DMS53 (cell line): ENCODE measurements around the gene LRRC74B.
"Not testable (repeated sequence)": the region's sequence is repeated elsewhere in the genome, so short reads cannot be mapped to it uniquely, and the experiment has no call there.

Experiments used
- DNase-seq: peaks from one replicate; lab custom pipeline; 2025; lab: John Stamatoyannopoulos, UW

LRRC74B gene

GRCh38 chr22:21054714-21055563 lies 9.2 kb downstream of the LRRC74B start:
- no peak for DNase-seq

- no peak for DNase-seq
Measured at GRCh38 chr22:21055564-21055834, 9.8 kb downstream of the LRRC74B start.

- DNase-seq: no peak
Measured at GRCh38 chr22:21055880-21056319, 10.2 kb downstream of the LRRC74B start.

- DNase-seq: not testable (repeated sequence)
Measured at GRCh38 chr22:21060363-21060762, 14.6 kb downstream of the LRRC74B start.

GRCh38 chr22:21061660-21062321 lies 16.0 kb downstream of the LRRC74B start:
- not testable (repeated sequence) for DNase-seq

GRCh38 chr22:21064425-21064824 lies 18.7 kb downstream of the LRRC74B start:
- DNase-seq: not testable (repeated sequence)

GRCh38 chr22:21064917-21065864 lies 19.4 kb downstream of the LRRC74B start:
- no peak for DNase-seq

GRCh38 chr22:21067075-21067900 lies 21.5 kb downstream of the LRRC74B start:
- DNase-seq: no peak

GRCh38 chr22:21067901-21068680 lies 22.3 kb downstream of the LRRC74B start:
- DNase-seq: no peak

GRCh38 chr22:21068681-21069276 lies 23.0 kb downstream of the LRRC74B start:
- no peak for DNase-seq

- DNase-seq: no peak
Measured at GRCh38 chr22:21069375-21069774, 23.6 kb downstream of the LRRC74B start.

GRCh38 chr22:21070690-21071615 lies 25.2 kb downstream of the LRRC74B start:
- no peak for DNase-seq

GRCh38 chr22:21071796-21072195 lies 26.1 kb downstream of the LRRC74B start:
- not testable (repeated sequence) for DNase-seq

- DNase-seq: no peak
Measured at GRCh38 chr22:21073023-21073422, 27.3 kb downstream of the LRRC74B start.

GRCh38 chr22:21073482-21073881 lies 27.7 kb downstream of the LRRC74B start:
- DNase-seq: no peak

- no peak for DNase-seq
Measured at GRCh38 chr22:21074102-21074715, 28.5 kb downstream of the LRRC74B start.

GRCh38 chr22:21075516-21076138 lies 29.9 kb downstream of the LRRC74B start:
- DNase-seq: no peak

GRCh38 chr22:21076912-21077625 lies 31.3 kb downstream of the LRRC74B start:
- DNase-seq: no peak
